Cardiac fibroblast (primary cell): Measurements from ENCODE around the gene CXCR4.

Experiments used
- DNase-seq, 2 donors: peaks; one replicate each; pipeline versions ENCODE4 v3.0.0 to v3.0.0-alpha.2; 2010; ENCODE audit warnings: low read depth in 2 of 2
- H3K4me3 ChIP-seq, 2 donors: replicated peaks in 1 of 2; 1 replicate in 1 of 2; 2 replicates in 1 of 2; pipeline ENCODE4 v1.5.1; 2011; ENCODE audit warnings: low read depth in 2 of 2, low read length in 2 of 2, mild to moderate bottlenecking in 2 of 2, moderate library complexity in 1 of 2
- TF ChIP-seq, protein P1 (sequence below): IDR thresholded peaks from one replicate; pipeline ENCODE4 v1.5.1; 2011; ENCODE audit warnings: low read depth, mild to moderate bottlenecking, low read length, inconsistent platforms

Gene CXCR4

GRCh38 chr2:136149011-136149410 is 31.1 kb upstream of the CXCR4 start:
- no peak overlapping the region for H3K4me3 ChIP-seq
- DNase-seq, result no peak
- TF ChIP-seq, protein P1, sequence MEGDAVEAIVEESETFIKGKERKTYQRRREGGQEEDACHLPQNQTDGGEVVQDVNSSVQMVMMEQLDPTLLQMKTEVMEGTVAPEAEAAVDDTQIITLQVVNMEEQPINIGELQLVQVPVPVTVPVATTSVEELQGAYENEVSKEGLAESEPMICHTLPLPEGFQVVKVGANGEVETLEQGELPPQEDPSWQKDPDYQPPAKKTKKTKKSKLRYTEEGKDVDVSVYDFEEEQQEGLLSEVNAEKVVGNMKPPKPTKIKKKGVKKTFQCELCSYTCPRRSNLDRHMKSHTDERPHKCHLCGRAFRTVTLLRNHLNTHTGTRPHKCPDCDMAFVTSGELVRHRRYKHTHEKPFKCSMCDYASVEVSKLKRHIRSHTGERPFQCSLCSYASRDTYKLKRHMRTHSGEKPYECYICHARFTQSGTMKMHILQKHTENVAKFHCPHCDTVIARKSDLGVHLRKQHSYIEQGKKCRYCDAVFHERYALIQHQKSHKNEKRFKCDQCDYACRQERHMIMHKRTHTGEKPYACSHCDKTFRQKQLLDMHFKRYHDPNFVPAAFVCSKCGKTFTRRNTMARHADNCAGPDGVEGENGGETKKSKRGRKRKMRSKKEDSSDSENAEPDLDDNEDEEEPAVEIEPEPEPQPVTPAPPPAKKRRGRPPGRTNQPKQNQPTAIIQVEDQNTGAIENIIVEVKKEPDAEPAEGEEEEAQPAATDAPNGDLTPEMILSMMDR, result no peak

- TF ChIP-seq, protein P1, result no peak
- no peak overlapping the region for H3K4me3 ChIP-seq
- no peak for DNase-seq
Measured at GRCh38 chr2:136146564-136146963, 28.6 kb upstream of the CXCR4 start.

DNA sequence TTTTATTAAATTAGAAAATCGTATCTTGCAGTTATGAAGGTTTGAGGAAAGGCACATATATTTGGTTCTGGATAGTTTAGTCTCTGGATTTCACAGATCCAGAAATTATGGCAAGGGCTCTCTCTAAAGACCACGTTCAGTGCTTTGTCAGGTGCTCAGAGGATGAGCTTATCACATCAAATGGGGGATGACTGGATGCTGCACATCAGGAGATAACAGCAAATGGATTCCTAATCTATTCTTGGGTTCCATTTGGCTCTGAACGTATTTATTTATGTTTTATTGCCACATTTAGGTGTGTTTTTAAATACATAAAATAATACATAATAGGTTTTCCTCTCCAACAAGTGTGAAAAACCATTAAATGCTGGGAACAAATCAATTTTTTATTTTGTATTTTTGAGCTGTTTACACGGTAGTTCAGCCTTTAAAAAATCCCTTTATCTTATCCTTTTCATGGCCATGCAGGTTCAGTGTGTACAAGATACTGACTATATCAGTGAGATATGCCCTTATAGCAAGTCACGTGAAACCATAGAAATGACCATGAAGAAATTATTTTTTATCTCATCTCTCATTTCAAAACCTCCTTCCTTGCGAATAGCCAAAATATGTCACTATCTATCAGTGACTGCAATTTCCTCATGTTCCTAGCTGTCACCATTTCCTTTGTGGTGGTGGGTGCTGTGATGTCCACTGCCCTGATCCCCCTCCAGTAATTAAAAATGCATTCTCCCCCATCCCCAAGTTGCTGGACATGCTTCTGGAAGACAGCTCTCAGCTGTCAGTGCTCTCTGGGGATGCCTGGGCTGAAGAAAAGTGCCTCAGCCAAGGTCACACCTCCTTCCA is 25.9 kb upstream of the CXCR4 start:
- no peak for DNase-seq
- no peak overlapping the region for H3K4me3 ChIP-seq
- TF ChIP-seq, protein P1, result no peak

DNA sequence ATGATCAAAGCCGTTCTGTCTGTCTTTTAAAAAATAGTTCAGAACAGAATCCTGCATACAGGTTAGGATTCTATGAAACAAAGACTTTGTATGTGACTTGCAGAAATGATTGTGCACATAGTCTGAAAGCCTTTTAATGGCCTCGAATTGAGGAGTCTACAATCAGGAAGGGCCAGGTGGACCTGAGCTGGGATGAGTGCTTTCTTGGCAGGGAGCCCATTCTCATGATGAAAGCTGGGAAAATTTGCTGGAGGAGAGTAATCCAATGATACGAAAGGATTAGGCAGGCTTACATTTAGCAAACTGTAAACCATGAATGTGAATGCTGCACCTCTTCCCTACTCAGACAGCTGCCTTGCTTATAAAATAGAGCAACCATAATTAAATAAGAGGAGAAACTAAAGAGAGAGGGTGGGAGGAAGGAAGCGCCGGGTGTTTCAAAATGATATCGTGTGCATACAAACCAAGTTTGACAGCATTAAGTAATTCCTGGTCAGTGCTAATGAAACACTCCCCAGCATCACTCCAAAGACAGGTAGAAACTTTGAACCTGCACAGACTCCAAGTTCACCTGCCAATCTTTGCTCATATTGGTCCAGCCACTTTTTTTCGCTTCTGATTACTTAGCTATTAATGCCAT is 23.7 kb upstream of the CXCR4 start:
- TF ChIP-seq, protein P1, result no peak
- no peak for DNase-seq
- H3K4me3 ChIP-seq, result no peak overlapping the region

- H3K4me3 ChIP-seq, result no peak overlapping the region
- TF ChIP-seq, protein P1, result no peak
- no peak for DNase-seq
Measured at GRCh38 chr2:136139631-136140030, 21.7 kb upstream of the CXCR4 start.

DNA sequence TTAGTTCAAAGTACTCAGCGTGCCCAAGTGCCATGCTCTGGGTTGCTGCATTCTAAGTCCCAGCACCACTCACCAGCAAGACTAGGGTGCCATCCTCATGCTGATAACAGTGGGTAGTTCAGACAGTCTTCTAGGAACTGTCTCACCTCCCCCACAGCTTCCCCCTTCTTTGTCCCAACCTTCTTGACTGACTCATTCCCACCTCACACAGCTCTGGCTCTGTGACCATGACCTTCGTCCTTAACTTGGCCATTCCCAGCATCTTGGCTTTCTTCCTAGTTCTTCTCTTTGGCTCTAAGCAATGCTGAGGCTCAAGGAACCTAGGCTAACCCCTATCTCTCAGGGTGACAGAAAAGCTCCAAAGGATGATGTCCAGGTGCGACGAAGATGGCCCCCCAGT is 20.0 kb upstream of the CXCR4 start:
- no peak overlapping the region for H3K4me3 ChIP-seq
- TF ChIP-seq, protein P1, result no peak
- DNase-seq, result no peak
